Measurements from ENCODE around the gene WDR27.

Gene WDR27

DNA sequence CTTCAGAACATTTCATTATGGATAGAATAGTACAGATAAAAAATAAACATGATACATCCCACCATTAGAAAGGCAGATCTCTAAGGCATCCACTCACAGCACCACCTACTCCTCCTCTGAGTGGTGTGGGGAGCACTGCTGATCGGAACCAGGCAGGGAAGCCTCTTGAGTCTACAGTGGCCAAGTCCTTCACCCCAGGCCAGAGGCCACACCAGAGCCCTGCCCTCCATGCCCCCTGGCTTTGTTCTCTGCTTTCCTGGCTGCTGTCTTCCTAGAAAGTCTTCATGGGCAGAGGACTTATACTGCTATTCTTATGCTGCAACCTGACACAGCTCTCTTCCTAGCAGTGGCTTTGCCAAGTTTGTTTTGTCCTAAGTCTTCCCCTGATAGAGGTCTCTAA lies 246.4 kb downstream of the WDR27 start:
- Histone ChIP-seq H3K36me3 (ENCODE audit: insufficient read depth, low read length) (no peaks in the 10 kb centered on the region), H3K4me1 (ENCODE audit: insufficient read depth, low read length) (no peaks in the 10 kb centered on the region), H3K9ac (ENCODE audit: low read length) (no peak overlapping the region), H3K4me3 (ENCODE audit: low read depth in 1 of 2, low read length in 2 of 2) (no peak overlapping the region), H3K9me3 (ENCODE audit: low read length) (no peaks in the 10 kb centered on the region), H3K27me3 (ENCODE audit: control insufficient read depth in 1 of 2, insufficient read depth in 2 of 2, low read length in 2 of 2) (no peaks in the 10 kb centered on the region), H3K27ac (ENCODE audit: low read depth, low read length) (no peak overlapping the region)

DNA sequence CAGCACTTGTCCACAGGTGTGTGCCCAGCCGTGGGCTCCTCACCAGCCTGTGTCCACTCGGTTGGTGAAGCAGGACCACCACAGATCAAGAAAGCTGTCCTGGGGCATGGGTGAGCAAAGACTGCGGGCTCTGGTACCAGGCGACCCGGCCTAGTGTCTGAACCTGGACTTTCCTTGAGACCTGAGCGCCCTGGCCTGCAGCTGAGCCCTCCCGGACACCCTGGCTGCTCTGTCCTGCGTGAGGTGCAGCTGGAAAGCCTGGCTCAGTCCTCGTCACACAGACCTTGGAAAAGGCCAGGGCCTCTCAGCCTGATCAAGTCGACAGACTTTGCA lies 247.0 kb downstream of the WDR27 start:
- Histone ChIP-seq H3K27ac (ENCODE audit: low read depth, low read length) (no peak overlapping the region), H3K36me3 (ENCODE audit: insufficient read depth, low read length) (no peaks in the 10 kb centered on the region), H3K4me1 (ENCODE audit: insufficient read depth, low read length) (no peaks in the 10 kb centered on the region), H3K27me3 (ENCODE audit: control insufficient read depth in 1 of 2, insufficient read depth in 2 of 2, low read length in 2 of 2) (no peaks in the 10 kb centered on the region), H3K9ac (ENCODE audit: low read length) (no peak overlapping the region), H3K4me3 (ENCODE audit: low read depth in 1 of 2, low read length in 2 of 2) (no peak overlapping the region), H3K9me3 (ENCODE audit: low read length) (no peaks in the 10 kb centered on the region)

DNA sequence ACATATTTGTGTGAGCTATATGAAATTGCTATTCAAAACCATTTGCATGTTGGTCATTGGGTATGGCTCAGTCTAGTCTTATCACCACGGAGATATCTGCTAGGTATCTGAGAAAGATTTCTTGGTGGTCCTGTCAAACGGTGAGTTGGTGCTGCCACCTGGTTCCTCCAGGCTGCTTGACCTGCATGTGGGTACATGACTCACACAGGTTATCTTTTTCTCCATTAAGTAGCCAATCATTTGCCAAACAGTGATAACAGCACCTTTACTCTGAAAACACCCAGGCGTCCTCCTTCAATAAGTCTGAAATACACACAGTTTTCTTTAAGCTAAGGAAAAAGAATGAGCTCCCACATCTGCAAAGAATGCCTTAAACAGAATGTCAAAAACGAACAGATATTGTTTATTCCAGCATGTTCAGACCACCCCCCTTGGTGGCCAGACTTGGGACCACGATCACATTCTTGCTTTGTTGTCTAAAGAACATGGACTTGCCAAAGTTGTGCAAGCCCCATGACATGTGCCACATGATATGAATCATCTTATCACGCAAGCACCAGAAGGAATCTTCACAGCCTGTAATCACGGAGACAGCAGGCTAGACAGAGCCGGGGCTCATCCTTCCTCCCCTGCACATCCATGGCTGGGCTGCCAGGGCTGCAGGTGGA lies 247.5 kb downstream of the WDR27 start:
- H3K27me3 ChIP-seq (ENCODE audit: control insufficient read depth in 1 of 2, insufficient read depth in 2 of 2, low read length in 2 of 2): no peaks in the 10 kb centered on the region
- H3K4me3 ChIP-seq (ENCODE audit: low read depth in 1 of 2, low read length in 2 of 2): no peak overlapping the region
- no peak overlapping the region for H3K27ac ChIP-seq (ENCODE audit: low read depth, low read length)
- no peaks in the 10 kb centered on the region for H3K4me1 ChIP-seq (ENCODE audit: insufficient read depth, low read length)
- H3K9me3 ChIP-seq (ENCODE audit: low read length): no peaks in the 10 kb centered on the region
- no peak overlapping the region for H3K9ac ChIP-seq (ENCODE audit: low read length)
- H3K36me3 ChIP-seq (ENCODE audit: insufficient read depth, low read length): no peaks in the 10 kb centered on the region

DNA sequence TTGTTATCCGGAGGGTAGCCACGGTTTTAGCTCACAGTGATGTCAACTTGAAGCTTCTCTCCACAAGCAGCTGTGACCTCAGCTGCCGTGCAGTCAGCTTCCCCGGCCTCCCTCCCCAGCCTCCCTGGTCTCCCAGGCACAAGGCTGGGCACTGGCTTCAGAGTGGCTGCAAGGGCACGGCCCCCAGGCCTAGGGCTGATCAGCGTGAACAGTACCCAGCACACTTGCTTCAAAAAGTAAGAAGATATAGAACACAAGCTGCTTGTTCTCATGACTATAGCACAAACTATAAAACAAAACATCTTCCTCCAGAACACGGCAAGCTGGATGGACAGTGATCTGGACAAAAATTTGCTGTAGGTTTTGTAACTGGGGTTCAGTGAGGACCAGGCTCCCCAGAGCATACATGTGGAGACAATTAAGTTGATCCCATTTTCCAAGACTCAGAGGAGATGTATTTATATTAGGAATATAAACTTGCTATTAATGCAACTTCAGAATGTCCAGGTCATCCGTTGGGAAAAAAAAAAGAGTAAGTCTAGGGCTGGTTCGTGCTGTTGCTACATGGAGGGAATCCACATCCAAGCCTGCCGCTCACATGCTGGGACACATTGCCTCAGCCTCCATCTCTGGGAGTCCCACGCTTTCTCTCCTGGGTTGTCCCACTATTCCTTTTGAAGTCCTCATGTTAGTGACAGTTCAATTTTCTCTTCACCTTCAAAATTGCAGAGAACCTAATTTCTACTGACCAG lies 248.8 kb downstream of the WDR27 start:
- Histone ChIP-seq H3K27ac (ENCODE audit: low read depth, low read length) (peak overlapping the region; percentile 4), H3K4me3 (ENCODE audit: low read depth in 1 of 2, low read length in 2 of 2) (peak overlapping the region; percentile 8 to 61), H3K36me3 (ENCODE audit: insufficient read depth, low read length) (no peaks in the 10 kb centered on the region), H3K9me3 (ENCODE audit: low read length) (no peaks in the 10 kb centered on the region), H3K27me3 (ENCODE audit: control insufficient read depth in 1 of 2, insufficient read depth in 2 of 2, low read length in 2 of 2) (no peaks in the 10 kb centered on the region), H3K9ac (ENCODE audit: low read length) (peak overlapping the region; percentile 4), H3K4me1 (ENCODE audit: insufficient read depth, low read length) (no peaks in the 10 kb centered on the region)

DNA sequence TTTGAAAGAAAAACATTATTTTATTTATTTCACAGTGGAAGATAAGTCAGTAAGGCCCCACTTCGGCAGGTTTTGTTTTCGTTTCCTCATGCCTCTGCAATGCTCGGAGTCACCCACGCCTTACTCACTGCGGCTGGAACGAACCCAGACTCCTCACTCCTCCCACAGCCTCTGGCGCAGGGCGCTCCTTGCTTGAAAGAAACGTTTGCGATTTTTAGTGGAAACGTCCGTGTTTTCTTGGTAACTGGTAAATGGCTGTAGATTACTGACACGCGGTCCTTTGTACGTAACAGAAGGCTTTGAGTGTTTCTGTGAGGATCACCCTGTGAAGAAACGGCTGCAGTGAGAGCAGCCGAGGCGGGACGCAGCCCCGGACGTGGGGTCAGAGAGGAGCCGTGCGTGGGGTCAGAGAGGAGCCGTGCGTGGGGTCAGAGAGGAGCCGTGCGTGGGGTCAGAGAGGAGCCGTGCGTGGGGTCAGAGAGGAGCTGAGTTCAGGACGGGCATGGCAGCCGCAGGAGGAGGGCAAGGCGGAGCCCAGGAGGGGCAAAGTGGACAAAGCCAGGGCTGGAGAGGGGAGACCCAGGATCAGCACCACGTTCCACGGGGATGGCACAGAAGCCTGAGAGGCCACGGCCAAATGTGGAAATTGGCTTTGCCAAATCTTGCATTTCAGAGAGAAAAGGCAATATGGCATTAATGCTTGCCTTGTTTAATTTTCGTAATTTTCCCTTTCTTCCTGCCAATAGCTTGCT lies 249.5 kb downstream of the WDR27 start:
- Histone ChIP-seq H3K9ac (ENCODE audit: low read length) (peak overlapping the region; percentile 4), H3K4me3 (ENCODE audit: low read depth in 1 of 2, low read length in 2 of 2) (peak overlapping the region; percentile 8 to 61), H3K27me3 (ENCODE audit: control insufficient read depth in 1 of 2, insufficient read depth in 2 of 2, low read length in 2 of 2) (no peaks in the 10 kb centered on the region), H3K9me3 (ENCODE audit: low read length) (no peaks in the 10 kb centered on the region), H3K36me3 (ENCODE audit: insufficient read depth, low read length) (no peaks in the 10 kb centered on the region), H3K4me1 (ENCODE audit: insufficient read depth, low read length) (no peaks in the 10 kb centered on the region), H3K27ac (ENCODE audit: low read depth, low read length) (peak overlapping the region; percentile 4)

DNA sequence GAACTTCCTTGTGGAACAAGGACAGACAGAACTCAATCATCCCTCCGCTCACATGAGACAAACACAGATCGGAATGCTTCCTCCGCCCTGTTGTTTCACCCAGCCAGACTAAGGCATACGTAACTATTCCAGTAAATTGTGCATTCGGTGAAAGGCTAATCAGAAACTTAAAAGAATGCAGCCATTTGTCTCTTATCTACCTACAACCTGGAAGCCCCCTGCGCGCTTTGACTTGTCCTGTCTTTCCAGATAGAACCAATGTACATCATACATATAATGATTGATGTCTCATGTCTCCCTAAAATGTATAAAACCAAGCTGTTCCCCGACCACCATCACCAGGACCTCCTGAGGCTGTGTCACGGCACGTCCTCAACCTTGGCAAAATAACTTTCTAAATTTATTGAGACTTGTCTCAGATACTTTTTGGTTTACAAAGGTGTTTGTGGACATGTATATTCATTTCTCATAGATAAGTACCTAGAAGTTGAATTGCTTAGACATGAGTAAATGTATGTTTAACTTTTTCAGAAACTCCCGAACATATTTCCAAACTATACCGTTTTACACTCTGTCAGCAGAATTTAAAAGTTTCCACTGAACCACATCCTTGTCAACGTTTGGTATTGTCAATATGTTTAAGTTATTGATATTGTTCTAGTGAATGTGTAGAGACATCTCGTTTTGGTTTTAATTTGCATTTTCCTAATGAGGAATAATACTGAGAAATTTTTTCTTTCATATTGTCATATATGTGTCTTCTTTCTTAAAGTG lies 250.6 kb downstream of the WDR27 start:
- Histone ChIP-seq H3K27me3 (ENCODE audit: control insufficient read depth in 1 of 2, insufficient read depth in 2 of 2, low read length in 2 of 2) (no peaks in the 10 kb centered on the region), H3K9ac (ENCODE audit: low read length) (peak overlapping the region; percentile 4), H3K9me3 (ENCODE audit: low read length) (no peaks in the 10 kb centered on the region), H3K4me3 (ENCODE audit: low read depth in 1 of 2, low read length in 2 of 2) (peak overlapping the region in 1 of 2 donors; percentile 18), H3K27ac (ENCODE audit: low read depth, low read length) (no peak overlapping the region), H3K36me3 (ENCODE audit: insufficient read depth, low read length) (no peaks in the 10 kb centered on the region), H3K4me1 (ENCODE audit: insufficient read depth, low read length) (no peaks in the 10 kb centered on the region)

DNA sequence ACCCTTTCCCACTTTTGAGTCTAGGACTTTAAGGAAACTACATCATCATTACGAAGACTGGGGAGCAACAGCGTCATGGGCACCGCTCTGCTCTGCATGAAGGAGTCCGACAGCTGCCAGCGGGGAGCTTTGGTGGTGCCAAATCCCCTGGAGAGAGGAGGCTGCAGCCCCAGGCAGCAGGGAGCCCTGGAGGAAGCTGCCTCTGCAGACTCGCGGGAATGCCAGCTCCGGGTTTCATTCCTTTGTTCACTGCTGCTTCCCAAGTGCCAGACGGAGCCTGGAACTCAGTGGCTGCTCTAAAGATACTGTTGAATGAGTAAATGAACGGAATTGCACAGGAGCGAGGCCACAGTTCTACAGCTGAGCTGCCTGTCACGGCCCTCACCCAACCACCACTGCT lies 251.7 kb downstream of the WDR27 start:
- Histone ChIP-seq H3K4me3 (ENCODE audit: low read depth in 1 of 2, low read length in 2 of 2) (no peak overlapping the region), H3K9ac (ENCODE audit: low read length) (no peak overlapping the region), H3K27ac (ENCODE audit: low read depth, low read length) (no peak overlapping the region), H3K4me1 (ENCODE audit: insufficient read depth, low read length) (no peaks in the 10 kb centered on the region), H3K9me3 (ENCODE audit: low read length) (no peaks in the 10 kb centered on the region), H3K36me3 (ENCODE audit: insufficient read depth, low read length) (no peaks in the 10 kb centered on the region), H3K27me3 (ENCODE audit: control insufficient read depth in 1 of 2, insufficient read depth in 2 of 2, low read length in 2 of 2) (no peaks in the 10 kb centered on the region)

DNA sequence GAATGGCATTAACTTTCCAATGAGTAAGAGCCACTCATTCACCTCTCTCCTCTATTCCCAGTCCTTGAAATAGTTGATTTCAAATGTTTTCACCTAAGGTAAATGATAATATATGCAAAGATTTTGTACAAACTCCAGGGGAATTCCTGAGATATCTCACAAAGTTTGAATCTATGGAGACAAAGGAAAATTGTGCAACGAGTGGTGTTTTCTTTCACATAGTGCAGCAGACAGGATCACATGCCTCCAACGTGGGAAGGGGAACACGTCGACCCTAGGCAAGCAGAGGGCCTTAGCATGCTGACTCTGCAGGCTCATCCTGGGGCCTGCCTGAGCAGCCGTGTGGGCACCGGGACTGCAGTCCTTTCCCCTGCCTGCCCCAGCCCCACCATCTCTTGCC lies 252.6 kb downstream of the WDR27 start:
- no peak overlapping the region for H3K27ac ChIP-seq (ENCODE audit: low read depth, low read length)
- H3K4me1 ChIP-seq (ENCODE audit: insufficient read depth, low read length): no peaks in the 10 kb centered on the region
- no peak overlapping the region for H3K4me3 ChIP-seq (ENCODE audit: low read depth in 1 of 2, low read length in 2 of 2)
- H3K27me3 ChIP-seq (ENCODE audit: control insufficient read depth in 1 of 2, insufficient read depth in 2 of 2, low read length in 2 of 2): no peaks in the 10 kb centered on the region
- H3K9me3 ChIP-seq (ENCODE audit: low read length): no peaks in the 10 kb centered on the region
- H3K36me3 ChIP-seq (ENCODE audit: insufficient read depth, low read length): no peaks in the 10 kb centered on the region
- H3K9ac ChIP-seq (ENCODE audit: low read length): no peak overlapping the region

DNA sequence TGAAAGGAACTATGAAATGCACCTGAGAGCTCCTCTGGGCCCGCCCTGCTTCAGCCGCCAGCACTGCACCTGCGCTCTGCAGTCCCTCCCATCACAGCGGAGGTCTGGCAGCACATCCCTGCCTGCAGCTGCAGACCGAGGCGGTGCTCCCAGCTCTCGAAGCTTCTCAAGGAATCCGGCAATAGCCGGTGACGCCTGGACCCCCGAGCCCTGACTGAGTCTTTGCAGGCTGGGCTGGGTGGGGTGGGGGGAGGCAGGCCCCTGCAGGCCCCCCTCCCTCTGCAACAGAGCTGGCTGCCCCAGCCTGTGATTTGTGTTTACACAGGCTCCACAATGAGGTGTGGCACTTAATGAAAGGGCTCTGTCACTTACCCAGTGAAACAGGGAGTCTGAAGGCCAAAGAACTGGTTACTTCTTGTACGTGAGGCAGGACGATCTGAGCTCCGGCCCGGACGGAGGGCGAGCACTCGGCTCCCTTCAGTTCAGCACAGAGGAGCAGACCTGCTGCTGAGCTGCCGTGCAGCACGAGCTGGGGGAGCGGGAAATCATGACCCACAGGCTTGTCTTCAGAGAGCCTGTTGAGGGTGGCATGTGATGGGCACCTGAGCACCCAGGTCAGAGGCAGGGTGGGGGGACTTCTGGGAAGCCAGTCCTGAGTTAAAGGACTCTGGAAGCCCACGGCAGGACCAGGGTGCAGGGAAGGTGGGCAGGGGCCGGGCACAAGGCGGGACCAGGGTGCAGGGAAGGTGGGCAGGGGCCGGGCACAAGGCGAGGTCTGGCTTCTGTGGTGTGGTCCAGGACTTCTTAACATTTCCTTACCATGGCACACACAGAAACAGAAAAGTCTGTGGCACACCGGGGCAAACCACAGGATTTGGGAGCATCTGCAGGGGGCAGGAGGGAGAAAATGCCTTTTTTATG lies 255.9 kb downstream of the WDR27 start:
- H3K36me3 ChIP-seq (ENCODE audit: insufficient read depth, low read length): no peaks in the 10 kb centered on the region
- H3K9me3 ChIP-seq (ENCODE audit: low read length): no peaks in the 10 kb centered on the region
- no peaks in the 10 kb centered on the region for H3K27me3 ChIP-seq (ENCODE audit: control insufficient read depth in 1 of 2, insufficient read depth in 2 of 2, low read length in 2 of 2)
- H3K27ac ChIP-seq (ENCODE audit: low read depth, low read length): no peak overlapping the region
- H3K9ac ChIP-seq (ENCODE audit: low read length): no peak overlapping the region
- no peak overlapping the region for H3K4me3 ChIP-seq (ENCODE audit: low read depth in 1 of 2, low read length in 2 of 2)
- no peaks in the 10 kb centered on the region for H3K4me1 ChIP-seq (ENCODE audit: insufficient read depth, low read length)

DNA sequence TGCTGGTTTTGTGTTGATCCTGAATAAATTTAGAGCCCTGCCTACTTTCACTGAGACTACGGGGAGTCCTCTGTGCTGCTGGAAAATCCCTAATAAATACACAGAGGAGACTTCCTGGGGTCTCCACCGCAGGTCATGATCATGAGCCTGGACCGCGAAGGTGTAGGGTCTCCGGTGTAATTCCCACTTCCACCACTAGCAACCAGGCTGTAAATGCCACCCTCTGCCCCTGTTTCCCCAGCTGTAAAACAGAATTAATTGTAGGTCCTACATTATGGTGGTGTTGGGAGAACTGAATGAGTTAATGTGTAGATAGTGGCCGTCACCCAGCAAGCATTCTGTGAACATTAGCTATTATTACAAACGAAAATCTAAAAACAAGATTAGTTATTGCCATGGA lies 256.6 kb downstream of the WDR27 start:
- Histone ChIP-seq H3K4me1 (ENCODE audit: insufficient read depth, low read length) (no peaks in the 10 kb centered on the region), H3K4me3 (ENCODE audit: low read depth in 1 of 2, low read length in 2 of 2) (no peak overlapping the region), H3K36me3 (ENCODE audit: insufficient read depth, low read length) (no peaks in the 10 kb centered on the region), H3K9me3 (ENCODE audit: low read length) (no peaks in the 10 kb centered on the region), H3K9ac (ENCODE audit: low read length) (no peak overlapping the region), H3K27ac (ENCODE audit: low read depth, low read length) (no peak overlapping the region), H3K27me3 (ENCODE audit: control insufficient read depth in 1 of 2, insufficient read depth in 2 of 2, low read length in 2 of 2) (no peaks in the 10 kb centered on the region)
